ENCODE measurements around the gene ADPRHL1.

ADPRHL1 gene

GRCh38 chr13:113422807-113423519 lies 30.3 kb downstream of the ADPRHL1 start:
- no peak for DNase-seq (ENCODE audit: low spot score)
- no peak for TF ChIP-seq CTCF (IDR thresholded peaks at IDR 0.05; ENCODE audit: extremely low read depth, missing control alignments)

GRCh38 chr13:113421673-113422270 lies 31.5 kb downstream of the ADPRHL1 start:
- no peak for DNase-seq (ENCODE audit: low spot score)
- no peak for TF ChIP-seq CTCF (IDR thresholded peaks at IDR 0.05; ENCODE audit: extremely low read depth, missing control alignments)

- TF ChIP-seq CTCF (IDR thresholded peaks at IDR 0.05; ENCODE audit: extremely low read depth, missing control alignments), result no peak
- DNase-seq (ENCODE audit: low spot score), result no peak
Observed at GRCh38 chr13:113420833-113421600, 32.3 kb downstream of the ADPRHL1 start.

GRCh38 chr13:113420232-113420631 lies 33.1 kb downstream of the ADPRHL1 start:
- no peak for TF ChIP-seq CTCF (IDR thresholded peaks at IDR 0.05; ENCODE audit: extremely low read depth, missing control alignments)
- DNase-seq (ENCODE audit: low spot score), result no peak

- no peak for DNase-seq (ENCODE audit: low spot score)
Observed at GRCh38 chr13:113419531-113420193, 33.6 kb downstream of the ADPRHL1 start.

GRCh38 chr13:113418722-113419049 lies 34.6 kb downstream of the ADPRHL1 start:
- no peak for DNase-seq (ENCODE audit: low spot score)
- no peak for TF ChIP-seq CTCF (IDR thresholded peaks at IDR 0.05; ENCODE audit: extremely low read depth, missing control alignments)

More at GRCh38 chr13:113419531-113420193, 33.6 kb downstream of the ADPRHL1 start:
- no peak for TF ChIP-seq CTCF (IDR thresholded peaks at IDR 0.05; ENCODE audit: extremely low read depth, missing control alignments)
